ENCODE measurements around the gene SLC8B1. TPM values are rescaled to one million over a fixed set of nuclear protein-coding genes. Genes with fewer than 3 reads are reported as not detected.

The SLC8B1 gene
- total and polyA plus RNA-seq, 9 of the 15 experiments (the other 6 are each of a cell fraction or from before 2014, with no cell fraction given), result 0.86 to 34.1 (median 18.5) TPM

DNA sequence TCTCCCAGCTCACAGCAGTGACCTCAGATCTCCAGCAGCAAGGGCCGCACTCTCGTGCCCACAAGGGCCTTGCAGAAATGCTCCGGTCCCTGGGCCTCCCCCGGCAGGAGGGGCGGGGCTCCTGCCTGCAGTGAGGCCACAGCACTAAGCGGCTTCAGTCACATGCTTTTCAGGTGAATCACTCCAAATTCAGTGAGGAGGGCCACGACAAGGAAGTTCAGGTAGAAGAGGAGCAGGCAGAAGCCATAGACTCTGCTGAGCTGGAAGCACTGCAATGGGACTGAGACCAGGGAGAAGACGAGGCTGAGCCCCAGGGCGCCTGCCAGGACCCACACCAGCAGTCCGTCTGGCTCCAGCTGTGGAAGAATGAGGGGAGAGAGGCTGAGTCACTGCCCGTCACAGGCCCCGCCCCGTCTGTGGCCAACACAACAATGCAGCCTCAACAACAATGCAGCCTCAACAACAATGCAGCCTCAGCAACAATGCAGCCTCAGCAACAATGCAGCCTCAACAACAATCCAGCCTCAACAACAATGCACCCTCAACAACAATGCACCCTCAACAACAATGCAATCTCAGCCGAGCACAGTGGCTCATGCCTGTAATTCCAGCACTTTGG is 35.2 kb downstream of the SLC8B1 start (continued):
- TF ChIP-seq, protein P1, sequence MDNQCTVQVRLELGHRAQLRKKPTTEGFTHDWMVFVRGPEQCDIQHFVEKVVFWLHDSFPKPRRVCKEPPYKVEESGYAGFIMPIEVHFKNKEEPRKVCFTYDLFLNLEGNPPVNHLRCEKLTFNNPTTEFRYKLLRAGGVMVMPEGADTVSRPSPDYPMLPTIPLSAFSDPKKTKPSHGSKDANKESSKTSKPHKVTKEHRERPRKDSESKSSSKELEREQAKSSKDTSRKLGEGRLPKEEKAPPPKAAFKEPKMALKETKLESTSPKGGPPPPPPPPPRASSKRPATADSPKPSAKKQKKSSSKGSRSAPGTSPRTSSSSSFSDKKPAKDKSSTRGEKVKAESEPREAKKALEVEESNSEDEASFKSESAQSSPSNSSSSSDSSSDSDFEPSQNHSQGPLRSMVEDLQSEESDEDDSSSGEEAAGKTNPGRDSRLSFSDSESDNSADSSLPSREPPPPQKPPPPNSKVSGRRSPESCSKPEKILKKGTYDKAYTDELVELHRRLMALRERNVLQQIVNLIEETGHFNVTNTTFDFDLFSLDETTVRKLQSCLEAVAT (IDR thresholded peaks at IDR 0.05), result no peak
- peak; percentile 77 for TF ChIP-seq NFE2 (IDR thresholded peaks at IDR 0.05; ENCODE audit: low read depth)
- no peak for TF ChIP-seq CREB1 (IDR thresholded peaks at IDR 0.05)
- TF ChIP-seq CREB1 (CRISPR knock-in tag; IDR thresholded peaks at IDR 0.05), result peak; percentile 32; the same call in 1 of the 2 replicates
- TF ChIP-seq AFF1 (IDR thresholded peaks at IDR 0.05; ENCODE audit: low read depth in 1 of 2, partially characterized antibody in 2 of 2), result peak in 1 of 2 experiments; percentile 32
- TF ChIP-seq EWSR1 (IDR thresholded peaks at IDR 0.05; ENCODE audit: borderline replicate concordance, low read depth, partially characterized antibody), result no peak
- no peak for TF ChIP-seq ATF1 (CRISPR knock-in tag; IDR thresholded peaks at IDR 0.05)
- peak; percentile 41 for TF ChIP-seq ATF1 (tag; IDR thresholded peaks at IDR 0.05)
- TF ChIP-seq MTA3 (IDR thresholded peaks at IDR 0.05; ENCODE audit: borderline replicate concordance), result 0 out of 2 replicates have a peak, but pooled peaks have one; percentile 37
- TF ChIP-seq ZNF780A (CRISPR knock-in tag; IDR thresholded peaks at IDR 0.05), result no peak
- TF ChIP-seq, protein P2, sequence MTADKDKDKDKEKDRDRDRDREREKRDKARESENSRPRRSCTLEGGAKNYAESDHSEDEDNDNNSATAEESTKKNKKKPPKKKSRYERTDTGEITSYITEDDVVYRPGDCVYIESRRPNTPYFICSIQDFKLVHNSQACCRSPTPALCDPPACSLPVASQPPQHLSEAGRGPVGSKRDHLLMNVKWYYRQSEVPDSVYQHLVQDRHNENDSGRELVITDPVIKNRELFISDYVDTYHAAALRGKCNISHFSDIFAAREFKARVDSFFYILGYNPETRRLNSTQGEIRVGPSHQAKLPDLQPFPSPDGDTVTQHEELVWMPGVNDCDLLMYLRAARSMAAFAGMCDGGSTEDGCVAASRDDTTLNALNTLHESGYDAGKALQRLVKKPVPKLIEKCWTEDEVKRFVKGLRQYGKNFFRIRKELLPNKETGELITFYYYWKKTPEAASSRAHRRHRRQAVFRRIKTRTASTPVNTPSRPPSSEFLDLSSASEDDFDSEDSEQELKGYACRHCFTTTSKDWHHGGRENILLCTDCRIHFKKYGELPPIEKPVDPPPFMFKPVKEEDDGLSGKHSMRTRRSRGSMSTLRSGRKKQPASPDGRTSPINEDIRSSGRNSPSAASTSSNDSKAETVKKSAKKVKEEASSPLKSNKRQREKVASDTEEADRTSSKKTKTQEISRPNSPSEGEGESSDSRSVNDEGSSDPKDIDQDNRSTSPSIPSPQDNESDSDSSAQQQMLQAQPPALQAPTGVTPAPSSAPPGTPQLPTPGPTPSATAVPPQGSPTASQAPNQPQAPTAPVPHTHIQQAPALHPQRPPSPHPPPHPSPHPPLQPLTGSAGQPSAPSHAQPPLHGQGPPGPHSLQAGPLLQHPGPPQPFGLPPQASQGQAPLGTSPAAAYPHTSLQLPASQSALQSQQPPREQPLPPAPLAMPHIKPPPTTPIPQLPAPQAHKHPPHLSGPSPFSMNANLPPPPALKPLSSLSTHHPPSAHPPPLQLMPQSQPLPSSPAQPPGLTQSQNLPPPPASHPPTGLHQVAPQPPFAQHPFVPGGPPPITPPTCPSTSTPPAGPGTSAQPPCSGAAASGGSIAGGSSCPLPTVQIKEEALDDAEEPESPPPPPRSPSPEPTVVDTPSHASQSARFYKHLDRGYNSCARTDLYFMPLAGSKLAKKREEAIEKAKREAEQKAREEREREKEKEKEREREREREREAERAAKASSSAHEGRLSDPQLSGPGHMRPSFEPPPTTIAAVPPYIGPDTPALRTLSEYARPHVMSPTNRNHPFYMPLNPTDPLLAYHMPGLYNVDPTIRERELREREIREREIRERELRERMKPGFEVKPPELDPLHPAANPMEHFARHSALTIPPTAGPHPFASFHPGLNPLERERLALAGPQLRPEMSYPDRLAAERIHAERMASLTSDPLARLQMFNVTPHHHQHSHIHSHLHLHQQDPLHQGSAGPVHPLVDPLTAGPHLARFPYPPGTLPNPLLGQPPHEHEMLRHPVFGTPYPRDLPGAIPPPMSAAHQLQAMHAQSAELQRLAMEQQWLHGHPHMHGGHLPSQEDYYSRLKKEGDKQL (CRISPR knock-in tag; IDR thresholded peaks at IDR 0.05; ENCODE audit: borderline replicate concordance), result 0 out of 2 replicates have a peak, but pooled peaks have one; percentile 28
- TF ChIP-seq, protein P3, sequence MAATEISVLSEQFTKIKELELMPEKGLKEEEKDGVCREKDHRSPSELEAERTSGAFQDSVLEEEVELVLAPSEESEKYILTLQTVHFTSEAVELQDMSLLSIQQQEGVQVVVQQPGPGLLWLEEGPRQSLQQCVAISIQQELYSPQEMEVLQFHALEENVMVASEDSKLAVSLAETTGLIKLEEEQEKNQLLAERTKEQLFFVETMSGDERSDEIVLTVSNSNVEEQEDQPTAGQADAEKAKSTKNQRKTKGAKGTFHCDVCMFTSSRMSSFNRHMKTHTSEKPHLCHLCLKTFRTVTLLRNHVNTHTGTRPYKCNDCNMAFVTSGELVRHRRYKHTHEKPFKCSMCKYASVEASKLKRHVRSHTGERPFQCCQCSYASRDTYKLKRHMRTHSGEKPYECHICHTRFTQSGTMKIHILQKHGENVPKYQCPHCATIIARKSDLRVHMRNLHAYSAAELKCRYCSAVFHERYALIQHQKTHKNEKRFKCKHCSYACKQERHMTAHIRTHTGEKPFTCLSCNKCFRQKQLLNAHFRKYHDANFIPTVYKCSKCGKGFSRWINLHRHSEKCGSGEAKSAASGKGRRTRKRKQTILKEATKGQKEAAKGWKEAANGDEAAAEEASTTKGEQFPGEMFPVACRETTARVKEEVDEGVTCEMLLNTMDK (IDR thresholded peaks at IDR 0.05; ENCODE audit: borderline replicate concordance, insufficient read depth, low read depth, low read length, poor library complexity, severe bottlenecking), result no peak
- TF ChIP-seq ETV5 (CRISPR knock-in tag; IDR thresholded peaks at IDR 0.05; ENCODE audit: low read depth), result no peak
- TF ChIP-seq ZNF316 (IDR thresholded peaks at IDR 0.05), result peak; percentile 83
- no peak for TF ChIP-seq ZNF444 (CRISPR knock-in tag; IDR thresholded peaks at IDR 0.05)

All from K562 (cell line).